Sigmoid colon (tissue), 7 donors: ENCODE results near the gene GLIPR1. TPM values are rescaled to one million over a fixed set of nuclear protein-coding genes. Genes with fewer than 3 reads are reported as not detected.

Source experiments
- DNase-seq: peaks from one replicate; pipeline ENCODE4 v3.0.0-alpha.2; 2019
- H3K27ac ChIP-seq, 4 donors: fragments of 200-600 bp; sonication (generic); one replicate each; pipeline ENCODE4 v1.5.1; 2016 to 2019; ENCODE audit warnings: mild to moderate bottlenecking in 1 of 4
- H3K27me3 ChIP-seq, 3 donors: fragments of 200-600 bp; sonication (generic); one replicate each; pipeline ENCODE4 v1.5.1; 2019; ENCODE audit warnings: mild to moderate bottlenecking in 1 of 3
- H3K36me3 ChIP-seq, 4 donors: fragments of 200-600 bp; sonication (generic); one replicate each; pipeline ENCODE4 v1.5.1; 2016 to 2019
- H3K4me1 ChIP-seq, 4 donors: fragments of 200-600 bp; sonication (generic); one replicate each; pipeline ENCODE4 v1.5.1; 2017 to 2019
- H3K4me3 ChIP-seq, 4 donors: fragments of 200-600 bp; sonication (generic); one replicate each; pipeline ENCODE4 v1.5.1; 2017 to 2019; ENCODE audit warnings: mild to moderate bottlenecking in 2 of 4, moderate library complexity in 1 of 4
- H3K9me3 ChIP-seq, 4 donors: fragments of 200-600 bp in 3 of 4; sonication (generic) in 3 of 4; one replicate each; pipeline versions ENCODE4 v1.5.1 to v1.6.1; 2013 to 2019
- CTCF ChIP-seq, 4 experiments: fragments of 450-650 bp in 3 of 4; fragments of 200-600 bp in 1 of 4; IDR thresholded peaks; one replicate each; pipeline ENCODE4 v1.5.1; 2016 to 2019; ENCODE audit warnings: antibody characterized with exemption in 4 of 4, mild to moderate bottlenecking in 3 of 4, moderate library complexity in 2 of 4
- EP300 ChIP-seq, 4 donors: sonication (generic); formaldehyde crosslinking; IDR thresholded peaks; one replicate each; pipeline ENCODE4 v1.6.1; 2017; ENCODE audit warnings: antibody characterized with exemption in 4 of 4
- POLR2A ChIP-seq, 2 donors: fragments of 450-650 bp; IDR thresholded peaks; one replicate each; pipeline ENCODE4 v1.6.1; 2016; ENCODE audit warnings: antibody characterized with exemption in 2 of 2, mild to moderate bottlenecking in 2 of 2, moderate library complexity in 2 of 2
- POLR2AphosphoS5 ChIP-seq, 4 donors: sonication (generic); formaldehyde crosslinking; IDR thresholded peaks; one replicate each; pipeline ENCODE4 v1.6.1; 2017; ENCODE audit warnings: antibody characterized with exemption in 4 of 4
- WGBS, 2 donors: extraction: QIAGEN DNeasy Blood & Tissue Kit; methylation state at CpG; one replicate each; pipeline ENCODE4 v1.1.7; 2013; 5-methylcytosine and 5-hydroxymethylcytosine counted together
- intact Hi-C: fragments of 100-400 bp; cut with DNase I; formaldehyde crosslinking; loops from one replicate; pipeline ENCODE4 v1.15.1; 2023
- polyA plus RNA-seq, 3 donors: library from polyadenylated mRNA; stranded (reverse); fragments of 200-250 nt; gene quantifications; one replicate each; pipeline ENCODE4 v1.2.3, GENCODE V29; 2013
- total RNA-seq, 4 donors: library from RNA; depleted of rRNA; stranded (reverse); fragments of >200 nt; gene quantifications; one replicate each; pipeline ENCODE4 v1.1.0, GENCODE V29; 2016
- donor health status: healthy with polysubstance abuse.
- donor health status: Bipolar disorder and iron deficiency.
- donor health status: healthy.

Gene GLIPR1
- total and polyA plus RNA-seq, 7 donors: 4.8 to 20.9 (median 14.6) TPM

GRCh38 chr12:75459755-75460154 is 20.8 kb upstream of the GLIPR1 start:
- no peaks in the 10 kb centered on the region for H3K36me3 ChIP-seq
- WGBS, 2 donors: 86 to 92% methylated on average over 3 of the region's 3 CpGs
- intact Hi-C loops: no loop called here
- no peaks in the 10 kb centered on the region for H3K27me3 ChIP-seq
- no peak for DNase-seq
- H3K9me3 ChIP-seq: peaks cover 0 to 2% (median 0%) of the 10 kb centered on the region in 4 donors
- no peaks in the 10 kb centered on the region for H3K4me1 ChIP-seq
- H3K27ac ChIP-seq: no peak overlapping the region
- no peak overlapping the region for H3K4me3 ChIP-seq
- TF ChIP-seq CTCF (IDR thresholded peaks at IDR 0.05): no peak
- TF ChIP-seq POLR2AphosphoS5 (IDR thresholded peaks at IDR 0.05): no peak
- TF ChIP-seq POLR2A (IDR thresholded peaks at IDR 0.05): no peak
- TF ChIP-seq EP300 (IDR thresholded peaks at IDR 0.05): no peak

GRCh38 chr12:75460204-75460603 is 20.4 kb upstream of the GLIPR1 start:
- Histone ChIP-seq H3K9me3 (peaks cover 0 to 2% (median 0%) of the 10 kb centered on the region in 4 donors), H3K4me3 (no peak overlapping the region), H3K27me3 (no peaks in the 10 kb centered on the region), H3K27ac (no peak overlapping the region), H3K36me3 (no peaks in the 10 kb centered on the region), H3K4me1 (no peaks in the 10 kb centered on the region)
- intact Hi-C loops: no loop called here
- DNase-seq: no peak
- TF ChIP-seq POLR2AphosphoS5 (IDR thresholded peaks at IDR 0.05) (no peak), EP300 (IDR thresholded peaks at IDR 0.05) (no peak), CTCF (IDR thresholded peaks at IDR 0.05) (no peak), POLR2A (IDR thresholded peaks at IDR 0.05) (no peak)

- WGBS, 2 donors: 77 to 85% methylated on average over 6 of the region's 6 CpGs
- no peak for DNase-seq
- Histone ChIP-seq H3K4me1 (no peaks in the 10 kb centered on the region), H3K27me3 (no peaks in the 10 kb centered on the region), H3K36me3 (no peaks in the 10 kb centered on the region), H3K9me3 (no peaks in the 10 kb centered on the region), H3K27ac (no peak overlapping the region), H3K4me3 (no peak overlapping the region)
- TF ChIP-seq POLR2AphosphoS5 (IDR thresholded peaks at IDR 0.05): no peak
- no peak for TF ChIP-seq POLR2A (IDR thresholded peaks at IDR 0.05)
- TF ChIP-seq CTCF (IDR thresholded peaks at IDR 0.05): no peak
- TF ChIP-seq EP300 (IDR thresholded peaks at IDR 0.05): no peak
- intact Hi-C loops: no loop called here
Observed at GRCh38 chr12:75471902-75472890, 8.4 kb upstream of the GLIPR1 start.

- TF ChIP-seq POLR2AphosphoS5 (IDR thresholded peaks at IDR 0.05) (no peak), EP300 (IDR thresholded peaks at IDR 0.05) (no peak), CTCF (IDR thresholded peaks at IDR 0.05) (no peak), POLR2A (IDR thresholded peaks at IDR 0.05) (no peak)
- H3K9me3 ChIP-seq: no peaks in the 10 kb centered on the region
- no peaks in the 10 kb centered on the region for H3K36me3 ChIP-seq
- H3K27ac ChIP-seq: no peak overlapping the region
- intact Hi-C loops: no loop called here
- no peaks in the 10 kb centered on the region for H3K27me3 ChIP-seq
- no peak for DNase-seq
- no peak overlapping the region for H3K4me3 ChIP-seq
- H3K4me1 ChIP-seq: peaks cover 0 to under 1% (median 0%) of the 10 kb centered on the region in 4 donors
- WGBS, 2 donors: 62 to 77% methylated on average over 2 of the region's 2 CpGs
Observed at GRCh38 chr12:75474116-75474515, 6.4 kb upstream of the GLIPR1 start.
